HFFc6 (cell line): ENCODE measurements around the gene BTD. TPM values are rescaled to one million over a fixed set of nuclear protein-coding genes. Genes with fewer than 3 reads are reported as not detected.

ENCODE experiments used
- DNase-seq: peaks from one replicate; pipeline ENCODE4 v3.0.0-alpha.2; 2018
- H3K27ac Mint-ChIP-seq: 2 replicates; pipeline ENCODE4 v1.8.0; 2020; ENCODE audit warnings: mild to moderate bottlenecking, mixed read lengths
- H3K27me3 Mint-ChIP-seq: 2 replicates; pipeline ENCODE4 v1.8.0; 2021; ENCODE audit warnings: mild to moderate bottlenecking, moderate library complexity, mixed read lengths; ENCODE audit not compliant: insufficient read depth
- H3K36me3 Mint-ChIP-seq: 2 replicates; pipeline ENCODE4 v1.8.0; 2021; ENCODE audit warnings: low read depth, mixed read lengths
- H3K4me1 Mint-ChIP-seq: 2 replicates; pipeline ENCODE4 v1.8.0; 2020; ENCODE audit warnings: low read depth, mixed read lengths
- H3K4me3 Mint-ChIP-seq: 2 replicates; pipeline ENCODE4 v1.8.0; 2020; ENCODE audit warnings: mild to moderate bottlenecking, moderate library complexity, mixed read lengths
- H3K9me3 Mint-ChIP-seq: 2 replicates; pipeline ENCODE4 v1.8.0; 2020; ENCODE audit warnings: mild to moderate bottlenecking, mixed read lengths
- CTCF ChIP-seq: fragments of 200-600 bp; sonication (generic); IDR thresholded peaks from 2 replicates; pipeline ENCODE4 v1.5.0; 2021; ENCODE audit warnings: antibody characterized with exemption, mild to moderate bottlenecking
- total RNA-seq, 6 experiments: library from RNA; stranded (reverse); fragmentation: NEBNext Ultra II Directional; extraction: Animal tissue kit (Norgen Biotek cat#: 25700); gene quantifications; 2 replicates in 1 of 6; 3 replicates in 5 of 6; pipeline ENCODE4 v1.2.3, GENCODE V29; 2021

BTD gene
- total RNA-seq, 6 experiments from 2014 or later = 13.9 to 22.7 (median 17.2) TPM

GRCh38 chr3:15660055-15660935, 58.8 kb downstream of the BTD start:
- H3K36me3 Mint-ChIP-seq = peaks cover 50% of the 10 kb centered on the region
- H3K27ac Mint-ChIP-seq = no peak overlapping the region
- H3K9me3 Mint-ChIP-seq = peaks cover 36% of the 10 kb centered on the region
- peaks cover 30% of the 10 kb centered on the region for H3K4me1 Mint-ChIP-seq
- TF ChIP-seq CTCF = no peak
- H3K27me3 Mint-ChIP-seq = peaks cover 10% of the 10 kb centered on the region
- no peak overlapping the region for H3K4me3 Mint-ChIP-seq
- no peak for DNase-seq

- H3K36me3 Mint-ChIP-seq = peaks cover 56% of the 10 kb centered on the region
- no peak for TF ChIP-seq CTCF
These were observed 62.6 kb downstream of the BTD start for GRCh38 chr3:15664144-15664543.

GRCh38 chr3:15665510-15666150, 64.1 kb downstream of the BTD start:
- H3K27me3 Mint-ChIP-seq = peaks cover 11% of the 10 kb centered on the region
- DNase-seq = no peak
- no peak overlapping the region for H3K27ac Mint-ChIP-seq
- H3K36me3 Mint-ChIP-seq = peaks cover 67% of the 10 kb centered on the region
- H3K4me1 Mint-ChIP-seq = peaks cover 30% of the 10 kb centered on the region
- H3K9me3 Mint-ChIP-seq = peaks cover 4% of the 10 kb centered on the region; the same call in 1 of the 2 replicates
- no peak overlapping the region for H3K4me3 Mint-ChIP-seq
- TF ChIP-seq CTCF = no peak

More at GRCh38 chr3:15664144-15664543, 62.6 kb downstream of the BTD start:
- peaks cover 11% of the 10 kb centered on the region for H3K27me3 Mint-ChIP-seq
- no peak for DNase-seq
- H3K27ac Mint-ChIP-seq = no peak overlapping the region
- no peak overlapping the region for H3K4me3 Mint-ChIP-seq
- H3K9me3 Mint-ChIP-seq = peaks cover 4% of the 10 kb centered on the region; the same call in 1 of the 2 replicates
- peaks cover 43% of the 10 kb centered on the region for H3K4me1 Mint-ChIP-seq

- Mint-ChIP-seq H3K27ac (no peak overlapping the region), H3K9me3 (peaks cover 4% of the 10 kb centered on the region; the same call in 1 of the 2 replicates), H3K4me1 (peaks cover 26% of the 10 kb centered on the region), H3K4me3 (no peak overlapping the region), H3K27me3 (peaks cover 11% of the 10 kb centered on the region), H3K36me3 (peaks cover 72% of the 10 kb centered on the region)
- DNase-seq = no peak
- TF ChIP-seq CTCF = no peak
These were observed 64.7 kb downstream of the BTD start for GRCh38 chr3:15666277-15666676.

GRCh38 chr3:15667484-15667883, 65.9 kb downstream of the BTD start:
- no peak for DNase-seq
- peaks cover 68% of the 10 kb centered on the region for H3K36me3 Mint-ChIP-seq
- H3K27me3 Mint-ChIP-seq = peaks cover 7% of the 10 kb centered on the region
- H3K9me3 Mint-ChIP-seq = peaks cover 4% of the 10 kb centered on the region; the same call in 1 of the 2 replicates
- H3K27ac Mint-ChIP-seq = no peak overlapping the region
- peaks cover 19% of the 10 kb centered on the region for H3K4me1 Mint-ChIP-seq
- no peak overlapping the region for H3K4me3 Mint-ChIP-seq
- TF ChIP-seq CTCF = no peak
